ENCODE results near the gene ZG16B. TPM values are rescaled to one million over a fixed set of nuclear protein-coding genes. Genes with fewer than 3 reads are reported as not detected.

The ZG16B gene
- total RNA-seq, 1 experiment from 2014 or later, result not detected

DNA sequence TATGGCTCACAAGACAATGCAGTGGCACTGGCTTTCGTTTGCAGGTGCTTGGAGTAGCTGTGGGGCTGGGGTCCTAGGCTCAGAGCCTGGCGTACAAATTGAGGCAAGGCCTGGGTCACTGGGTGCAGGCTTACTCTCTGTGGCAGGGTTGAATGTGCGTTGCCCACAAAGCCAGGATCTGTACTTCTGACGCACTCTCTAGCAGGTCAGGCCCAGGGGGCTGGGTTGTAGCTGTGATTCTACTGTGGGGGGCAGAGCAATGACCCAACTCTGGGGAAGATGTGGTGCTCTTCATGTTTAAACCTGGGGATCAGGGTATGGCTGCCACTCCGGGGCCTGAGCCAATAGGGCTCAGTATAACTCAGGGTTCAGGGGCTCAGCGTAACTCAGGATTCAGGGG is 19.5 kb upstream of the ZG16B start:
- H3K4ac ChIP-seq (ENCODE audit: low read depth, low read length), result no peak overlapping the region
- peaks cover 29% of the 10 kb centered on the region for H3K27me3 Mint-ChIP-seq (ENCODE audit: low read depth)
- no peak overlapping the region for H3K27ac Mint-ChIP-seq
- peaks cover 7% of the 10 kb centered on the region in 2 experiments; a peak in 3 of 4 replicates for H3K4me1 Mint-ChIP-seq
- no peak overlapping the region for H2BK20ac ChIP-seq (ENCODE audit: low read depth, low read length, poor library complexity, severe bottlenecking)
- no peak overlapping the region for H3K9ac ChIP-seq (ENCODE audit: extremely low read depth, insufficient read length, low read length)
- TF ChIP-seq, protein P1, sequence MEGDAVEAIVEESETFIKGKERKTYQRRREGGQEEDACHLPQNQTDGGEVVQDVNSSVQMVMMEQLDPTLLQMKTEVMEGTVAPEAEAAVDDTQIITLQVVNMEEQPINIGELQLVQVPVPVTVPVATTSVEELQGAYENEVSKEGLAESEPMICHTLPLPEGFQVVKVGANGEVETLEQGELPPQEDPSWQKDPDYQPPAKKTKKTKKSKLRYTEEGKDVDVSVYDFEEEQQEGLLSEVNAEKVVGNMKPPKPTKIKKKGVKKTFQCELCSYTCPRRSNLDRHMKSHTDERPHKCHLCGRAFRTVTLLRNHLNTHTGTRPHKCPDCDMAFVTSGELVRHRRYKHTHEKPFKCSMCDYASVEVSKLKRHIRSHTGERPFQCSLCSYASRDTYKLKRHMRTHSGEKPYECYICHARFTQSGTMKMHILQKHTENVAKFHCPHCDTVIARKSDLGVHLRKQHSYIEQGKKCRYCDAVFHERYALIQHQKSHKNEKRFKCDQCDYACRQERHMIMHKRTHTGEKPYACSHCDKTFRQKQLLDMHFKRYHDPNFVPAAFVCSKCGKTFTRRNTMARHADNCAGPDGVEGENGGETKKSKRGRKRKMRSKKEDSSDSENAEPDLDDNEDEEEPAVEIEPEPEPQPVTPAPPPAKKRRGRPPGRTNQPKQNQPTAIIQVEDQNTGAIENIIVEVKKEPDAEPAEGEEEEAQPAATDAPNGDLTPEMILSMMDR (conservative IDR thresholded peaks at IDR 0.05), result no peak
- H4K20me1 ChIP-seq (ENCODE audit: control insufficient read depth, insufficient read depth, insufficient read length), result no peaks in the 10 kb centered on the region
- H2BK12ac ChIP-seq (ENCODE audit: insufficient read length, low read depth, low read length), result no peak overlapping the region
- no peaks in the 10 kb centered on the region for H3K79me1 ChIP-seq (ENCODE audit: insufficient read depth, low read depth, low read length, poor library complexity, severe bottlenecking)
- no peak overlapping the region for H3K56ac ChIP-seq (ENCODE audit: insufficient read length, low read depth, low read length)
- no peaks in the 10 kb centered on the region for H3K23me2 ChIP-seq (ENCODE audit: insufficient read length, low read depth, low read length, poor library complexity, severe bottlenecking)
- H2AFZ ChIP-seq (ENCODE audit: low read length), result no peak overlapping the region
- no peaks in the 10 kb centered on the region for H3K27me3 ChIP-seq (ENCODE audit: insufficient read depth, low read length)
- H3K9me3 Mint-ChIP-seq, result peaks cover 2 to 4% of the 10 kb centered on the region in 2 experiments; a peak in 2 of 5 replicates
- DNase-seq, result no peak
- H3K36me3 Mint-ChIP-seq (ENCODE audit: insufficient read depth in 1 of 3, low read depth in 3 of 3), result no peaks in the 10 kb centered on the region
- no peak overlapping the region for H2BK120ac ChIP-seq (ENCODE audit: low read depth, low read length, poor library complexity, severe bottlenecking)
- no CpG with 5 or more reads among the region's 6 CpGs for WGBS (ENCODE audit: extremely low coverage, insufficient read length, low lambda C conversion rate)
- no peak overlapping the region for H3K27ac ChIP-seq (ENCODE audit: insufficient read length, low read depth, low read length)
- no peak overlapping the region for H2AK5ac ChIP-seq (ENCODE audit: insufficient read length, low read length)
- no peak overlapping the region for H3T11ph ChIP-seq (ENCODE audit: low read length)
- H2BK15ac ChIP-seq (ENCODE audit: low read depth, low read length), result no peak overlapping the region
- no peak overlapping the region for H3K4me3 Mint-ChIP-seq
- no peak overlapping the region for H3K4me2 ChIP-seq (ENCODE audit: insufficient read depth, insufficient read length, low read length)
- no peak overlapping the region for H3K18ac ChIP-seq (ENCODE audit: insufficient read length, low read depth, low read length)
- no peak overlapping the region for H2BK5ac ChIP-seq (ENCODE audit: insufficient read length, low read length)
- H3K9me3 ChIP-seq (ENCODE audit: control insufficient read depth, low read depth, low read length), result no peaks in the 10 kb centered on the region
- H4K8ac ChIP-seq (replicated peaks; ENCODE audit: insufficient read length, low read depth, low read length), result no peak overlapping the region
- no peaks in the 10 kb centered on the region for H3K4me1 ChIP-seq (ENCODE audit: insufficient read depth, low read length)
- H3K14ac ChIP-seq (ENCODE audit: insufficient read depth, low read length), result no peak overlapping the region
- no peaks in the 10 kb centered on the region for H3K79me2 ChIP-seq (ENCODE audit: insufficient read depth, low read length)
- no peak overlapping the region for H4K91ac ChIP-seq (ENCODE audit: insufficient read length, low read depth, low read length)
- no peak overlapping the region for H4K5ac ChIP-seq (ENCODE audit: insufficient read length, low read depth, low read length)
- no peak overlapping the region for H3K23ac ChIP-seq (ENCODE audit: insufficient read length, low read depth, low read length)

Data from H9 (cell line).